Ammon's horn (tissue), 1 donor: Measurements from ENCODE around the gene ARPP21.

ENCODE experiments used
- DNase-seq: peaks from one replicate; pipeline ENCODE4 v3.0.0-alpha.2; 2016; ENCODE audit warnings: low spot score

ARPP21 gene

DNA sequence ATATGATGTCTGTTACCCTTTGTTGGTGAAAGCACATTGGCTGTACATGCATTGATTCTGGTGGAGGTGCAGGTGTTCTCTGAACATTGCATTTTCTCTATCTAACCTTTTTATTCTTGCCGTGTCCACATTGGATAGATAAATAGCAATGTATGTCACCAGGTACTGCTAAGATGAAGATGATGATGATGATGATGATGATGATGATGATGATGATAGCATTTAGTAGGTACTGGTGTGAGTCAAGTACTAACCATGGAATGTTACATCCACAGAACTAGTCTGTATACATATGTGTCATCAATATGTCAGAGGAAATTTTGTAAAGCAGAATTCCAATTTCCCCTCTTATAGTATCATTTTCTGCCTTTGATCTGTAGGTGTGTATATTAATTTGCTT is 36.3 kb downstream of the ARPP21 start:
- DNase-seq: no peak

DNA sequence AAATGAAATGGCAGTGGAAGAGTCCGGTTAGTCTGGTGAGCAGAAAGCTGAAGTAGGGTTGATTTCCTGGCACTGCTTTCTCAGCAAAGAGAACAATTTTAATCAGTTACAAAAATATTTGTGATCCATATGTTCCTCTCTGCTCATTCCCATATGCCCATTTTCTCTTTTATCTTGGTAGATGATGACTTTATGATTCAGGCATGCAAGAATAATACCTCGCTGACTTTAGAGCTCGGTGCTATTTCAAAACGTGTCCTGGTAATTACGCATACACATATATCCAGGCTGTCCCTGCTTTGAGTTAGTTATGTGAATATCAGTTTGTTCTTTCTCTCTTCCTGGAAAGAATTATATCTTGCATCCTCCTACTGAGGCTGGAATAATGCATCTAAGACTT is 38.5 kb downstream of the ARPP21 start:
- DNase-seq: no peak

DNA sequence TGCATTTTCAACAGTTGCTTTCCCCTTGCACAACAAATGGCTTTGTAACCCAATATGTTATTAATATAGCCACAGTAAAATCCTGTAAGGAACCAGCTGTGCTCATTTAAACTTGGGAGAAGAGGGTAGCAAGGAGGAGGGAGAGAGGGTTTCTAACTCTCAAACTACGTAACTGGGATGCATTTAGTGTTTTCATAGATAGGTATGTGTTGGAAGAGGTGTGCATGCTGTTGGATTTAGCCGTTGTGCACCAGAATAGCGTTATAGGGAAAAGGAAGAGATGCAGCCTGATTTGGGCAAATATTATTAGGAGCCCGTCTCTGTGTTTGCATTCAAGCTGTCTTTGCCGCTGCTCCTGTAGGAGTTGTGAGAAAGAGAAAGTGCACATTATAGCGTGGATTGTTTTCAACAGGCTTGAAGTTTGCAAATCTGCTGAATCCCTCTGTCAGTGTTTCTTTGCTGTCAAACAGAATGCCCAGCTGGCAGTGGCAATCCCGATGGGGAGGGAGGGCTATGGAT is 39.4 kb downstream of the ARPP21 start:
- peak; percentile 47 for DNase-seq

DNA sequence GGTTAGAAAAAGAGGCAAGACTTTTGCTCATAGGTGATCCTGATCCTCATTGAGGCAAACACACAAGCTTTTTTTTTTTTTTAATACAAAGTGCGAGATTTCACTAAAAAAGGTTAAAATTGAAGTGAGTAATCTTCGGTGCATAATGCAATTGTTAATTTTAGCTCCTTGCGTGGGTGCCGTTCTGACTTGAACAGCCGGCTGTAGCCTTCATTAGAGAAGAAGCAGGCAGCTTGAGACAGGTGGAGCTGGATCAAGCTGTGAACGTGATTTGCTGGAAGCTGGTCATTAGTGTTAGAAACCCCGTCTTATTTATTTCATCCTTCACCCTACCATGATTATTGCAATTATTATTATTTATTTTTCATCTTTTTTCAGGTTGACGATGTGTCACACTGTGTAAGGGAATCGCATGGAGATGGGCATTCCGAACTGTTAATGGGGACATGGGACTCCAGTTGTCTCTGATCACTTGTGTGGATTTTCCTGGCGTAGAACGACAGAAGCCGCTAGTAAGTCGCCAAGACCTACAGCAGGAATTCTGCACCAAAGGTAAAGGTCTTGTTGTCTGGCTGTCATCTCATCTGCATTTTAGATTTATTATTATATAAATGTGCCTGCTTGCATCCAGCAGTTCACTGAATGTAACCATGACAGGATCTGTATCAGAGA is 40.2 kb downstream of the ARPP21 start:
- no peak for DNase-seq

- no peak for DNase-seq
These were observed 41.7 kb downstream of the ARPP21 start for GRCh38 chr3:35680866-35681650.

DNA sequence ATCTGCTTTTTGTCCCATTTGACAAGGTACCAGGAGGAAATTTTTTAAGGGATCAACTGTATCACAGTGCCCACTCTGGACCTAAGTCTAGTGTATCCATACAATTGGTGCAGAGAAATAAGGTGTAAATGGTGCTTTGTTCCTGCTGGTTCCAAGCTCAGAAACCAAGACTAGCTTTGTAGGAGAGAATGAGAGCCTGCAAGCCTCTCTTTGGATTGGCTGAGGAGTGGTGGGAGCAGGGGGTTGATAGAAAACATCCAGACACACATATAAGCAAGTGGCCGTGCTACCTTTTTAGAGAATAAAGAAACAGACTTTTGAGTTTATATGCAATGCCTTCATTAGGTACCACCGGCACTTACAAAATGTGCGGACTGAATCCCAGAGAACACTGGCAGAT is 45.8 kb downstream of the ARPP21 start:
- no peak for DNase-seq

DNA sequence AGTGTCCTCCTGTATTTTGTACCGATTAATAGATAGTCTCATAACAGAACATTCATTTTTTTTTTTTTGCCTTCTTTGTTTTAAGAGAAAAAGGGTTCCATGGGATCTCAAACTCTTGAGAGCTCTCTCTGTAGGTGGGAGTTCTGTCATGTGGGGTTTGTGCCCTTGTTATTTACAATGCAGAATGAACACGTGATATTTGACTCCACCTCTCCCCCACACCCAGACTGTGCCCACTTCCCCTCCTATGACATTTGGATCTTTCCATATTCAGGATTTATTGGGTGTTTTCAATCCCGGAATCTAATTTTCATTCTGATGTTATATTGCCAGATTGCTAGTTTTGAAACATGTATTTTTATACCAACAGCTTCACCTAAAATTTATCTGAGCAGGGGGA is 49.5 kb downstream of the ARPP21 start:
- no peak for DNase-seq

- DNase-seq: no peak
These were observed 50.9 kb downstream of the ARPP21 start for GRCh38 chr3:35690271-35690670.

DNA sequence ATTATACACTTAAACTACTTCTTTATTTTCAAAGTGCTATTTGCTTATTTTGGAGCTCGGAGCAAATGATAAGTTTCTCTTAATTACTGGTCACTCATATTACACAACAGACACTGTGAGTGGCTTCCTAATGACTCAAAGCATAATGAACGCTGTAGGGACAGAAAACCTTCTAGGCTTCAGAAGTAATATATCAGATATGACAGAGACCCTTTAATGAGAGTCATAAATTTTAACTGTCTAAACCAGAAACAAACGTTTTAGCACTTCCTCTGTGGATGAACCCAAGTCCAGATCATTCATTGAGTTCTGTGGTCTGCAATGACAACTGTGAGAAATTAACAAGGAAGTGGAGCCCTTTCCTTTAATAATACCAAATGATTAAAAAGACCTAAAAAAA is 66.6 kb downstream of the ARPP21 start:
- no peak for DNase-seq

- DNase-seq: no peak
These were observed 68.6 kb downstream of the ARPP21 start for GRCh38 chr3:35707904-35708303.

- no peak for DNase-seq
These were observed 69.3 kb downstream of the ARPP21 start for GRCh38 chr3:35708394-35709271.

DNA sequence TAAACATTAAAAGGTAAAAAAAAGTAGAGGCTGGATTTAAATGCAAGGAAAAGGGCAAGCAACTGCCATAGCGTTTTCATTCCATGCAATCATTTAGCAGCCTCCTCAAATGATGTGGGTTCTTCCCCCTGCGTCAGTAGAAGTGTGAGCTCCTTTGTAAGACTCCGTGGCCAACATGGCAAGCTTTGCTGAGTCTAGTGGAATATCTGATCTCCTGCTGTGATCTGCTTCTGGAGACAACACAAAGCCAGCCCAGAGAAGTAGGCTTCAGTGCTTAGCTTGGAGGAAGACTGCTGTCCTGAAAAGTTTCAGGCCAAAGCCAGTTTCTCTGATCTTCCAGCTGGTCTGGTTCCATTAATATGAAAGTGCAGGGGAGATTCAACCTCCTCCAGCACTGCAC is 70.4 kb downstream of the ARPP21 start:
- DNase-seq: no peak

DNA sequence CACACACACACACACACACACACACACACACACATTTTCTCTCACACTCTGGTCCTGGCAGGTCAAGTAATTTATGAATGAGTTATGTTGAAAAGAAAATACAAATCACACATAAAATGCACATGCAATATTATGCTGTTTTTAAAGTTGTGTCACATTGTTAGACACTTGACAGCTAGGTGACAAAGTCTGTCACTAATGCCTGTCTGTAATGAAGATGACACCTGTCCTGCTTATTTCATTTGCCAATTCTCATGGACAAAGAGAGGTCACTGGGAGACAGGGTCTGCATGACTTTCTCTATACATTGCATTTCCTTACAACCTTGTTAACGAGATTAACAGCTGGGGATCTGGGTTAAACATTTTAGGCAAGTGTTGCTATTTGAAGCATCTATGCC is 71.2 kb downstream of the ARPP21 start:
- DNase-seq: no peak

DNA sequence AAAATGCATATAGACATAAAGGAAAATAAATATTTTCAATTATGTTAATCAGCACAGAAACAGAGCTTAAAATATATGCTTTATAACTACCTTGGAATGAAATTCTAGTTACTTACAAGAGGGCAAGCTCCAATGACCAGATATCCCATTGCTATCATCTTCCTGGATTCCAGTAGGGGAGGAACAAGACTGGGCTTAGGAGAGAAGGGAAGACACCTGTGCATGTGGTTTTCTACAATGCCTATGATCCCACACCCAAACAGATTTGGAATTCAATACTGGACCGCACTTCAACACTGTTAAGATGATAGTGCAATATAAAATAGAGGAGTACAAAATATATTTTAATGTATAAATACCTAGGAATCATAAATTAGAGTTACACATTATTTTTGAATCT is 79.6 kb downstream of the ARPP21 start:
- no peak for DNase-seq

GRCh38 chr3:35721628-35722027 is 82.3 kb downstream of the ARPP21 start:
- DNase-seq: no peak

GRCh38 chr3:35722902-35723301 is 83.6 kb downstream of the ARPP21 start:
- no peak for DNase-seq

DNA sequence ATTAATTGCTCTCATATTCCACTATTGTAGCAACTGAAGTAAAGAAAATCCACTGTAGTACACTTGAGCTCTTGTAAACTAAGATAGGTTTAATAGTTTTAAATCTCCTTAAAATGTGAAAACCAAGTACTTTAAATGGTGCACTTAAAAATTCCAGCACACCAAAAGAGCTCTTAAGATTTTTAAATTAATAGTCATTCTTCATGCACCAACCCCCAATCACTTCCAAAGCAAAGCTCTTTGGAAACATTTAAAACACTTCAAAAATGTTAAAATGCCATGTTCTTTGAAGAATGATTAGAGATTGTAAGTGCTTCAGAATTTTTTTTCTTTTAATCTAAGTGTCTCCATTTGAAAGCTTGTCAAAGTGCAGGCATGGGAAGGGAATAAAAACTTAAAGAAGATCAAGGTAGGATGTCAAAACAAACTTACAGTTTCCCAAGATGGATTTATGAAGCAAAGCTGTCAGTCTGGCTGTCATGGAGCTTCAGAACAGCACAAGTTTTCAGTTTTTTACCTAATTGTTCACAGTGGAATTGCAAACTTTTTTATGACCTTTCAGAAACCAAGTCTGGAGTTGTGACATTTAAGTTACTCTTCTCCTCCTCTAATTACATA is 84.3 kb downstream of the ARPP21 start:
- DNase-seq: no peak

DNA sequence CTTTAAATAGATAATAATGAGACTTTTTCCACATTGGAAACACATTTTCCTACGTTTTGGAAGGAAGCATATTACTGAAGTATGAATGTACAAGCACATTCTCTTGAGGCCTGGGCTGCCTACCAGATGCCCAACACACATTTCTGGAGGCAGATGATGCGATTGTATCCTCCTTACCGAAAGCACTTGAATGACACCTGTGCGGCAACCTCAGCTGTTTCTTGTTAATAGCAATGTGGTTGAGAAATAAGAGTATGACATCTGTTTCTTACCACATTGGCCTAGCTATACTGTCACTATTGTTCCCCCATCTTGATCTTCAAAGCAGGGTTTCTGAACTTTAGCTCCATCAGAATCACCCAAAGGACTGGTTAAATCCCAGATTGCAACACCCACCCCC is 84.8 kb downstream of the ARPP21 start:
- no peak for DNase-seq

- DNase-seq: no peak
These were observed 87.9 kb downstream of the ARPP21 start for GRCh38 chr3:35727179-35727578.

- no peak for DNase-seq
These were observed 94.0 kb downstream of the ARPP21 start for GRCh38 chr3:35733341-35733740.

- no peak for DNase-seq
These were observed 94.5 kb downstream of the ARPP21 start for GRCh38 chr3:35733864-35734263.

- no peak for DNase-seq
These were observed 97.8 kb downstream of the ARPP21 start for GRCh38 chr3:35737080-35737479.
